HepG2 (cell line): ENCODE results near the gene NTMT1. TPM values are rescaled to one million over a fixed set of nuclear protein-coding genes. Genes with fewer than 3 reads are reported as not detected.

ENCODE experiments used
- ATAC-seq: fragments of 200-7000 bp; cut with Tn5 transposase; 3 replicates; pipeline ENCODE4 v1.9.1; 2020; ENCODE audit warnings: mild to moderate bottlenecking, moderate library complexity
- BruUV-seq: library from RNA; stranded (reverse); fragments of 400-500 nt; replicated peaks from 2 replicates; lab custom pipeline; 2021; lab: Mats Ljungman, UMichigan
- CTCF ChIA-PET: fragments of 300-600 bp; formaldehyde crosslinking; extraction: SDS; loops from one replicate; lab custom pipeline; 2021; ENCODE audit warnings: low total read pairs, inconsistent platforms, low intra/inter-chr PET ratio; lab: Yijun Ruan, JAX
- POLR2A ChIA-PET: fragments of 350-600 bp; sonication (Branson Sonifier 250); formaldehyde crosslinking; loops from one replicate; lab custom pipeline; 2020; ENCODE audit warnings: antibody characterized with exemption, inconsistent platforms; lab: Yijun Ruan, JAX
- DNase-seq: peaks from one replicate; pipeline ENCODE4 v3.0.0-alpha.2; 2015; ENCODE audit warnings: low spot score
- FAIRE-seq: peaks from 3 replicates; lab custom pipeline; 2011; peaks lifted over from hg19 to GRCh38; lab: Jason Lieb, UNC
- H2AFZ ChIP-seq: one replicate; pipeline ENCODE4 v1.6.1; 2011; ENCODE audit warnings: low read length, inconsistent platforms
- H3K27ac ChIP-seq: fragments of 300-600 bp; 3 replicates; pipeline ENCODE4 v1.8.0; 2011; ENCODE audit warnings: mixed run types, mild to moderate bottlenecking, mixed read lengths, low read length, inconsistent platforms; ENCODE audit not compliant: insufficient read depth; ENCODE audit errors: extremely low read length
- H3K27me3 ChIP-seq, 2 experiments: fragments of 200-600 bp in 1 of 2; 2 replicates in 1 of 2; 3 replicates in 1 of 2; pipeline versions ENCODE4 v1.6.0 to v1.8.0; 2011; ENCODE audit warnings: low read length in 2 of 2, mild to moderate bottlenecking in 2 of 2, moderate library complexity in 2 of 2, inconsistent platforms in 1 of 2; ENCODE audit not compliant: insufficient read depth in 2 of 2, control insufficient read depth in 1 of 2
- H3K36me3 ChIP-seq, 2 experiments: fragments of 200-600 bp in 1 of 2; replicated peaks in 1 of 2; 2 replicates in 1 of 2; 3 replicates in 1 of 2; pipeline versions ENCODE4 v1.5.1 to v1.8.0; 2011; ENCODE audit warnings: low read length in 2 of 2, inconsistent platforms in 1 of 2; ENCODE audit not compliant: insufficient read depth in 2 of 2, control insufficient read depth in 1 of 2
- H3K4me1 ChIP-seq: 2 replicates; pipeline ENCODE4 v1.5.1; 2012; ENCODE audit warnings: low read length, inconsistent platforms; ENCODE audit not compliant: insufficient read depth
- H3K4me2 ChIP-seq: 2 replicates; pipeline ENCODE4 v1.6.0; 2011; ENCODE audit warnings: low read depth, low read length, inconsistent platforms
- H3K4me3 ChIP-seq, 3 experiments: fragments of 200-600 bp in 1 of 3; sonication (generic), shearing (Covaris generic) in 1 of 3; replicated peaks in 1 of 3; 2 replicates each; pipeline ENCODE4 v1.5.1; 2011 to 2016; ENCODE audit warnings: low read length in 3 of 3, inconsistent platforms in 2 of 3, low read depth in 2 of 3, mild to moderate bottlenecking in 2 of 3, control low read depth in 1 of 3, mixed read lengths in 1 of 3; ENCODE audit not compliant: insufficient read depth in 1 of 3
- H3K79me2 ChIP-seq: one replicate; pipeline ENCODE4 v1.6.1; 2011; ENCODE audit warnings: low read length, inconsistent platforms; ENCODE audit not compliant: insufficient read depth
- H3K9ac ChIP-seq: 2 replicates; pipeline ENCODE4 v1.6.0; 2011; ENCODE audit warnings: mild to moderate bottlenecking, low read depth, low read length, inconsistent platforms; ENCODE audit not compliant: insufficient read depth
- H3K9me3 ChIP-seq: 2 replicates; pipeline ENCODE4 v1.5.1; 2012; ENCODE audit warnings: mild to moderate bottlenecking, low read length
- H4K20me1 ChIP-seq: 2 replicates; pipeline ENCODE4 v1.6.0; 2011; ENCODE audit warnings: inconsistent platforms, mild to moderate bottlenecking, low read length, moderate library complexity; ENCODE audit not compliant: insufficient read depth
- BCLAF1 ChIP-seq: fragments of 450-650 bp; IDR thresholded peaks from 2 replicates; pipeline ENCODE4 v1.6.1; 2017; ENCODE audit warnings: mild to moderate bottlenecking
- DNMT3B ChIP-seq: conservative IDR thresholded peaks from 2 replicates; pipeline ENCODE4 v1.6.1; 2016; ENCODE audit warnings: missing biosample characterization, control low read depth
- DRAP1 ChIP-seq: IDR thresholded peaks from 2 replicates; pipeline ENCODE4 v1.6.1; 2016; ENCODE audit warnings: missing genetic modification reagents, missing compliant biosample characterization
- EEA1 ChIP-seq: sonication (generic); formaldehyde crosslinking; IDR thresholded peaks from 2 replicates; pipeline ENCODE4 v1.5.1; 2020; ENCODE audit warnings: mild to moderate bottlenecking, missing genetic modification reagents, borderline replicate concordance
- FOSL2 ChIP-seq: sonication (generic); formaldehyde crosslinking; IDR thresholded peaks from 2 replicates; pipeline ENCODE4 v1.4.0; 2020; ENCODE audit warnings: missing genetic modification reagents
- HIC2 ChIP-seq: sonication (generic); formaldehyde crosslinking; IDR thresholded peaks from 2 replicates; pipeline ENCODE4 v1.9.0; 2022; ENCODE audit warnings: low read depth, missing genetic modification reagents
- KLF11 ChIP-seq: IDR thresholded peaks from 2 replicates; pipeline ENCODE4 v1.6.1; 2016; ENCODE audit warnings: missing compliant biosample characterization
- SIX4 ChIP-seq: sonication (generic); formaldehyde crosslinking; IDR thresholded peaks from 2 replicates; pipeline ENCODE4 v1.4.0; 2020; ENCODE audit warnings: missing genetic modification reagents
- SP2 ChIP-seq: sonication (generic); formaldehyde crosslinking; IDR thresholded peaks from 2 replicates; pipeline ENCODE4 v1.5.1; 2020; ENCODE audit warnings: mild to moderate bottlenecking, missing genetic modification reagents
- TOE1 ChIP-seq: sonication (generic); formaldehyde crosslinking; IDR thresholded peaks from 2 replicates; pipeline ENCODE4 v1.4.0; 2020; ENCODE audit warnings: mild to moderate bottlenecking, missing genetic modification reagents
- U2AF1 ChIP-seq: fragments of 200-400 bp; formaldehyde crosslinking; optimal IDR thresholded peaks from 2 replicates; pipeline ENCODE3; 2017; ENCODE audit warnings: mild to moderate bottlenecking, low read depth, low read length
- ZNF235 ChIP-seq: sonication (generic); formaldehyde crosslinking; IDR thresholded peaks from 2 replicates; pipeline ENCODE4 v1.8.1; 2023; ENCODE audit warnings: mild to moderate bottlenecking, missing genetic modification reagents, borderline replicate concordance
- ZNF768 ChIP-seq: sonication (generic); formaldehyde crosslinking; IDR thresholded peaks from 2 replicates; pipeline ENCODE4 v1.4.0; 2020; ENCODE audit warnings: missing genetic modification reagents
- ZNF777 ChIP-seq: sonication (generic); formaldehyde crosslinking; IDR thresholded peaks from 2 replicates; pipeline ENCODE4 v1.4.0; 2020; ENCODE audit warnings: missing genetic modification reagents
- WGBS: methylation state at CpG from one replicate; pipeline ENCODE4 v1.1.6; 2017; ENCODE audit warnings: low lambda C conversion rate; 5-methylcytosine and 5-hydroxymethylcytosine counted together
- in situ Hi-C: cut with HindIII; loops from 2 replicates; pipeline ENCODE4 v1.10.0; 2017; ENCODE audit warnings: low pct_unique_long_range_greater_than_20kb; ENCODE audit not compliant: extremely low pct_ligation_motif_present
- intact Hi-C: fragments of 100-400 bp; cut with micrococcal nuclease; formaldehyde crosslinking; loops from one replicate; pipeline ENCODE4 v1.10.0; 2022; ENCODE audit not compliant: unreplicated experiment
- polyA plus RNA-seq, 8 experiments: library from polyadenylated mRNA; depleted of rRNA in 3 of 8; stranded (reverse) in 7 of 8; unstranded in 1 of 8; fragments of >200 nt; fragmentation: Illumina TruSeq in 4 of 8; extraction: Trizol in 4 of 8; gene quantifications; 2 replicates each; pipeline versions ENCODE4 v1.2.1 to v1.2.3, GENCODE V29; 2011 to 2016; ENCODE audit warnings: low read depth in 4 of 8, missing spikeins in 1 of 8, mixed read lengths in 1 of 8; ENCODE audit not compliant: insufficient read depth in 1 of 8
- total RNA-seq, 5 experiments: library from RNA; depleted of rRNA; stranded (reverse); fragments of >200 nt; fragmentation: Illumina TruSeq; extraction: Trizol; gene quantifications; 2 replicates each; pipeline ENCODE4 v1.2.3, GENCODE V29; 2016; ENCODE audit warnings: low read depth in 1 of 5

Gene NTMT1
- total and polyA plus RNA-seq, 2 of the 13 experiments (the other 11 are each of a cell fraction or from before 2014, with no cell fraction given) = 49.1 to 53.8 TPM

- no peaks in the 10 kb centered on the region for H3K9me3 ChIP-seq
- H2AFZ ChIP-seq = no peak within 1 kb of the TSS
- TF ChIP-seq ZNF777 (CRISPR knock-in tag) (peak; percentile 67; the same call in 1 of the 2 replicates), U2AF1 (no peak)
- in situ Hi-C loops = no loop called here
- DNase-seq (no peak), ATAC-seq (peak; percentile 21; the same call in 2 of the 3 replicates), FAIRE-seq (no peak)
- H3K4me2 ChIP-seq = peak within 1 kb of the TSS; percentile 7; the same call in 1 of the 2 replicates
- H3K27me3 ChIP-seq = peaks cover 16 to 56% of the 10 kb centered on the region in 2 experiments
- H3K4me1 ChIP-seq = no peaks in the 10 kb centered on the region
- intact Hi-C loops = no loop called here
- H3K4me3 ChIP-seq = peak within 1 kb of the TSS in 1 of 3 experiments; percentile 4; a peak in 1 of 6 replicates
- BruUV-seq = no TSS peak
- no peak within 1 kb of the TSS for H3K9ac ChIP-seq
- ChIA-PET POLR2A (no interaction called here), CTCF (no interaction called here)
- H4K20me1 ChIP-seq = no peaks in the 10 kb centered on the region
- H3K79me2 ChIP-seq = no peaks in the 10 kb centered on the region
- 4% methylated on average over 25 of the region's 37 CpGs for WGBS
- H3K27ac ChIP-seq = no peak within 1 kb of the TSS
- no peaks in the 10 kb centered on the region for H3K36me3 ChIP-seq
Measured at GRCh38 chr9:129665389-129665775, 39.4 kb downstream of the NTMT1 start, which contains the start of gene PRRX2. PRRX2 (plus strand) TSS chr9:129665647; CDS start chr9:129665868, 221 bp downstream.

GRCh38 chr9:129665814-129666520 lies 40.0 kb downstream of the NTMT1 start:
- no peak for FAIRE-seq
- no peak for TF ChIP-seq FOSL2 (CRISPR knock-in tag)
- TF ChIP-seq SIX4 (CRISPR knock-in tag) = no peak
- no peak for TF ChIP-seq ZNF235
- no peak for TF ChIP-seq HIC2 (CRISPR knock-in tag)
- no peak for TF ChIP-seq SP2 (CRISPR knock-in tag)
- no peak for TF ChIP-seq DNMT3B
- TF ChIP-seq TOE1 = no peak
- no peak for TF ChIP-seq EEA1 (CRISPR knock-in tag)
- no peak for TF ChIP-seq KLF11 (CRISPR knock-in tag)
- no peak for TF ChIP-seq DRAP1
- TF ChIP-seq ZNF768 (CRISPR knock-in tag) = no peak
- TF ChIP-seq BCLAF1 = no peak
- Histone ChIP-seq H2AFZ (no peak overlapping the region), H3K27ac (no peak overlapping the region), H3K4me2 (no peak overlapping the region), H4K20me1 (no peaks in the 10 kb centered on the region), H3K4me3 (peak overlapping the region in 1 of 3 experiments; percentile 4; a peak in 1 of 6 replicates), H3K4me1 (no peaks in the 10 kb centered on the region), H3K9ac (no peak overlapping the region), H3K9me3 (no peaks in the 10 kb centered on the region), H3K79me2 (no peaks in the 10 kb centered on the region), H3K36me3 (no peaks in the 10 kb centered on the region), H3K27me3 (peaks cover 17 to 55% of the 10 kb centered on the region in 2 experiments)
- WGBS = 48% methylated on average over 7 of the region's 88 CpGs
- intact Hi-C loops = no loop called here
- ATAC-seq = no peak
- POLR2A ChIA-PET = no interaction called here
- BruUV-seq = no TSS peak
- DNase-seq = no peak
- in situ Hi-C loops = no loop called here
- CTCF ChIA-PET = no interaction called here
